Central memory CD8-positive, alpha-beta T cell (primary cell): Measurements from ENCODE around the gene SATL1.
"Not testable (repeated sequence)": the region's sequence is repeated elsewhere in the genome, so short reads cannot be mapped to it uniquely, and the experiment has no call there.

Experiments used
- ATAC-seq: fragments of 150-1000 bp; cut with Tn5 transposase; replicated peaks from 2 replicates; pipeline ENCODE4 v1.10.0; 2022; ENCODE audit warnings: mild to moderate bottlenecking, moderate FRiP score, moderate number of reproducible peaks; ENCODE audit not compliant: poor library complexity, severe bottlenecking; ENCODE audit errors: extremely low read depth
- DNase-seq, 2 donors: peaks; one replicate each; pipeline ENCODE4 v3.0.0; 2021; ENCODE audit warnings: low spot score in 2 of 2
- H3K27ac Mint-ChIP-seq: one replicate; pipeline ENCODE4 v1.8.0; 2022; ENCODE audit warnings: low read depth, mild to moderate bottlenecking, moderate library complexity, mixed read lengths
- H3K27me3 Mint-ChIP-seq: one replicate; pipeline ENCODE4 v1.8.0; 2022; ENCODE audit warnings: mixed read lengths
- H3K36me3 Mint-ChIP-seq: one replicate; pipeline ENCODE4 v1.8.0; 2022; ENCODE audit warnings: mild to moderate bottlenecking, moderate library complexity, mixed read lengths; ENCODE audit not compliant: insufficient read depth
- H3K4me1 Mint-ChIP-seq: one replicate; pipeline ENCODE4 v1.8.0; 2022; ENCODE audit warnings: mixed read lengths
- H3K4me3 Mint-ChIP-seq: one replicate; pipeline ENCODE4 v1.8.0; 2022; ENCODE audit warnings: mild to moderate bottlenecking, moderate library complexity, mixed read lengths
- H3K9me3 Mint-ChIP-seq: one replicate; pipeline ENCODE4 v1.8.0; 2022; ENCODE audit warnings: mixed read lengths

Gene SATL1

DNA sequence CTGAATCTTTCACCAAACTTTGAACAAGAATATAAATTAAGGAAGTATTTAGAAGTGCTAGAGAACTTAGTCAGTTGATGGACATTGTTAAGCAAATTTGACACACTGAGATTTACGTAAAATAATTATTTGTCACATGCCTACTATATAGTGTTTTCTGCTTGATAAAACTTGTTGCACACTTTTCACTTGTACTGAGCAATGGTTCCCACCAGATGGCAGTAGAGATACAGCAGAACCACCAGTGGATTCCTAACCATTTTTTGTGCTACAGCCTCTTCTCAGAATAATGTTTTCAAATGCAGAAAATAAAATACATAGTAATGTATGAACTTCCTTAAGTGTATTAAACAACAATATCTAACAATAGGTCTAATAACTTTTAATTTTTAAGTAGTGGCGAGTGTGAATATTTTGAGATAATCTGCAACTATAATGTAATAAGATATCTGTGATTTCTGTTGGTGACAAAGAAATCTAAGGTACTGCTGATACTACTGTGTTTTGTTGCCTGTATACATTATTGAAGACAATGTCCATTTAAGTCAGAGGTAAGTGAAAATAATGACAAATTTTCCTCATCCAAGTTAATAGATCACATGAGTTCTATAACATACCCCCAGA, 158.7 kb downstream of the SATL1 start:
- no peak for ATAC-seq
- H3K9me3 Mint-ChIP-seq, result no peaks in the 10 kb centered on the region
- no peak overlapping the region for H3K27ac Mint-ChIP-seq
- no peaks in the 10 kb centered on the region for H3K27me3 Mint-ChIP-seq
- no peaks in the 10 kb centered on the region for H3K4me1 Mint-ChIP-seq
- no peak overlapping the region for H3K4me3 Mint-ChIP-seq
- peaks cover 8% of the 10 kb centered on the region for H3K36me3 Mint-ChIP-seq
- no peak for DNase-seq

DNA sequence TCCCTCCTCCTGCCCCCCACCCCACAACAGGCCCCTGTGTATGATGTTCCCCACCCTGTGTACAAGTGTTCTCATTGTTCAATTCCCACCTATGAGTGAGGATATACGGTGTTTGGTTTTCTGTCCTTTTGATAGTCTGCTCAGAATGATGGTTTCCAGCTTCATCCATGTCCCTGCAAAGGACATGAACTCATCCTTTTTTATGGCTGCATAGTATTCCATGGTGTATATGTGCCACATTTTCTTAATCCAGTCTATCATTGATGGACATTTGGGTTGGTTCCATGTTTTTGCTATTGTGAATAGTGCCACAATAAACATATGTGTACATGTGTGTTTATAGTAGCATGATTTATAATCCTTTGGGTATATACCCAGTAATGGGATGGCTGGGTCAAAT, 166.3 kb downstream of the SATL1 start:
- H3K27me3 Mint-ChIP-seq, H3K4me1 Mint-ChIP-seq, H3K27ac Mint-ChIP-seq, H3K36me3 Mint-ChIP-seq, DNase-seq, H3K4me3 Mint-ChIP-seq, H3K9me3 Mint-ChIP-seq, ATAC-seq: not testable (repeated sequence)

DNA sequence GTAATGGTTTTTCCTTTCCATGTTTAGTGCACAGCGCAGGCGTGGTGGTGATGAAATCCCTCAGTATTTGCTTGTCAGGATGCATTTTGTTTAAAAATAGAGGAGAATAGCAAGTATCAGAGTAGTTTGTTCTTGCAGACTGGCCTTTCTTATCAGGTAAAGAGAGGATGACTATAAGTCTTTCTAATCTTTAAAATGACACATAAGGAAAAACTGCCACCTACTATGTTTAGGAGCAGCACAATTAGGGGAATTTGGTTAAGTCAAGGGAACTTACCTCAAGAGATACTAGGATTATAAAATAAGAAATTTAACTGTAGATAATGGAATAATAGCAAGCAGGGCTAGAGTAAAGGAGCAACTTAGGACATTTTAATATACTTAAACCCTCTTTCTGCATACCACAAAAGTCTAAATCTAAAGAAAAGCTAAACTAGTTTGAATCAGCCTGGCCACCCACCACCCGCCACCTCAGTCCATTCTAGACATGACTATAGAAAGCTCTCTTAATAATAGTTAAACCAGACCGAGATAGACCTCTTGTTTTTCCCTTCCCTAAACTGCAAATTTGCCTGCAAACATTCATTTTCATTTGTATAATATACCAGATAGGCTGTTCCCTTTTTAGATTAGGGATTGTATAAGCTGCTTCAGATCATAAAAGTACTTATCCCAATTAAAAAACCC, 177.9 kb downstream of the SATL1 start:
- Mint-ChIP-seq H3K9me3 (no peaks in the 10 kb centered on the region), H3K27ac (no peak overlapping the region), H3K27me3 (no peaks in the 10 kb centered on the region), H3K4me1 (peaks cover 7% of the 10 kb centered on the region), H3K4me3 (no peak overlapping the region), H3K36me3 (peaks cover 9% of the 10 kb centered on the region)
- ATAC-seq (no peak), DNase-seq (no peak)

DNA sequence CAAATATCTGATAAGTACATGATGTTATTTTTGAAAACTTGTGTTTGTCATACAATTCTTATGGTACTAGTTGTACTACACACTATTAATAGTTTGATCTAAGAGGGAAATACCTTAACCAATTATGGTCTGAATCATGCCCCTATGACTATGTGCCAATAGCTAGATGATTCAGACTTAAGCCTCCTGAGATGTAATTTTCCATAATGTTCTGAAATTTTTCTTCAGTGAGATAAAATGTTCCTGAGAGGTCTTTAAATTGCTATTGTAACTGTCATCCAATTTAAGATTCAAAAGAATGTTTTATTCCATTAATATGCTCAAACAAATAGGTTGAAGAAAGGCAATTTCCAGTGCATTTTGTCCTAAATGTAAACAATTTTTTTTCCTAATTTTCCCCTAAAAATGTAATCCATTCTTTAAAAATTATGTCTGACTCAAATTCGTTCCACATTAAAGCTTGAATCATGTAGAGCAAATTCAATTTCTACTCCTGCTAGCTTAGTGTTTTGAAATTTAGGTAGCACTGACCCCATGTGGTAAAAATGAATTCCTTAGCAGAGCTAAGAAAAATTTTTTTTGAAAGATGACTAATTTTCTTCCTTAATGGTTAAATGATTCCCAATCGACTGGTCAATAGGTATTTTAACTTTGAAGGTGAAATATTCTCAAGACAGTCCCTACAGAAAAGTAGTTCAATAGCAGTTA, 190.8 kb downstream of the SATL1 start:
- H3K36me3 Mint-ChIP-seq, result peaks cover 5% of the 10 kb centered on the region
- H3K27ac Mint-ChIP-seq, result no peak overlapping the region
- no peaks in the 10 kb centered on the region for H3K4me1 Mint-ChIP-seq
- no peaks in the 10 kb centered on the region for H3K27me3 Mint-ChIP-seq
- H3K4me3 Mint-ChIP-seq, result no peak overlapping the region
- no peak for DNase-seq
- ATAC-seq, result no peak
- H3K9me3 Mint-ChIP-seq, result no peaks in the 10 kb centered on the region

DNA sequence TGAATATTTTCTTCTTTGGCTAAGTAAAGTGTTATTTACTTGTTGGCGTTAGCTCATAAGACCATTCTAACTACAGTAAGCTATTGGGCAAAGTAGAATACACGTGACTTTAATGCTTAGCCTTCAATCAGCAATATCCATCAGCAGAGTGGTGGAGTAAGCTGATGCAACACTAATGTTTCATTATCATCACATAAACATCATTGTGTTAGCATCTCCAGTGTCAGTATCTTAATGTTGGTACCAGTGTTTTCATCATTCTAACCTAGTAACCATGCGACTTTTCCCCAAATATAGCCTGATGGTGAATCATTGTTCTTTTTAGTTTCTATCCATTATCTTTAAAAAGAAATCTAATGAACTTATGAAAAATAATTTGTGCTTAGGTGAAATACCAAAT, 191.4 kb downstream of the SATL1 start:
- DNase-seq, result no peak
- no peak for ATAC-seq
- no peaks in the 10 kb centered on the region for H3K4me1 Mint-ChIP-seq
- no peaks in the 10 kb centered on the region for H3K27me3 Mint-ChIP-seq
- H3K27ac Mint-ChIP-seq, result no peak overlapping the region
- H3K4me3 Mint-ChIP-seq, result no peak overlapping the region
- H3K36me3 Mint-ChIP-seq, result peaks cover 6% of the 10 kb centered on the region
- H3K9me3 Mint-ChIP-seq, result no peaks in the 10 kb centered on the region

DNA sequence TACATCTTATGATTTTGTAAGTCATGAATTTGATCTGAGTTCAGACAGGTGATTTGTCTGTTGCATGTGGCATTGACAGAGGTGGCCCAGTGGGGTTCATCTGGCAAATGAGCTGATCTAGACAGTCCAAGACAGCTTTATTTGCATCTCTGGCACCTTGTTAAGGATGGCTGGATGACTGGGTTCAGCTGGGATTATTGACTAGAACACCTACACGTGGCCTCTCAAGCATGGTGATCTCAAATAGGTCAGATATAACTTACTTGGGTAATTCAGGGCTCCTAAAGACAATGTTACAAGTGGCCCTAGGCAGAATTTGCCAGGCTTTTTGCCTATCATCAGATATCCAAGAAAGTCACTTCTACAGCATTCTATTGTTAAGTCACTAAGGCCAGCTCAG, 192.0 kb downstream of the SATL1 start:
- no peak for ATAC-seq
- Mint-ChIP-seq H3K4me1 (no peaks in the 10 kb centered on the region), H3K27me3 (no peaks in the 10 kb centered on the region), H3K27ac (no peak overlapping the region), H3K4me3 (no peak overlapping the region), H3K9me3 (no peaks in the 10 kb centered on the region), H3K36me3 (peaks cover 5% of the 10 kb centered on the region)
- DNase-seq, result no peak
